Smooth muscle cell (in vitro differentiated cells): ENCODE measurements around the gene NR1D2. TPM values are rescaled to one million over a fixed set of nuclear protein-coding genes. Genes with fewer than 3 reads are reported as not detected.

Experiments used
- DNase-seq: peaks from one replicate; lab custom pipeline; 2025; ENCODE audit not compliant: unreplicated experiment; lab: John Stamatoyannopoulos, UW
- H2AFZ ChIP-seq: fragments of 200-600 bp; sonication (generic); 2 replicates; pipeline ENCODE4 v1.6.0; 2016; ENCODE audit warnings: antibody characterized with exemption, low read depth, mild to moderate bottlenecking
- H3F3A ChIP-seq: fragments of 200-600 bp; sonication (generic); 2 replicates; pipeline ENCODE4 v1.6.0; 2017; ENCODE audit warnings: antibody characterized with exemption, low read depth
- H3K27ac ChIP-seq: fragments of 200-600 bp; sonication (generic); 2 replicates; pipeline ENCODE4 v1.5.1; 2016; ENCODE audit warnings: low read depth, mild to moderate bottlenecking
- H3K27me3 ChIP-seq: fragments of 200-600 bp; sonication (generic); 2 replicates; pipeline ENCODE4 v1.6.1; 2016; ENCODE audit warnings: low read depth, mild to moderate bottlenecking
- H3K36me3 ChIP-seq: fragments of 200-600 bp; sonication (generic); 2 replicates; pipeline ENCODE4 v1.5.1; 2016; ENCODE audit warnings: low read depth
- H3K4me1 ChIP-seq: fragments of 200-600 bp; sonication (generic); 2 replicates; pipeline ENCODE4 v1.5.1; 2016; ENCODE audit warnings: low read depth
- H3K4me2 ChIP-seq: fragments of 200-600 bp; sonication (generic); 2 replicates; pipeline ENCODE4 v1.6.0; 2016; ENCODE audit warnings: mild to moderate bottlenecking
- H3K4me3 ChIP-seq: fragments of 200-600 bp; sonication (generic); 2 replicates; pipeline ENCODE4 v1.5.1; 2016; ENCODE audit warnings: mild to moderate bottlenecking
- H3K79me2 ChIP-seq: fragments of 200-600 bp; sonication (generic); 2 replicates; pipeline ENCODE4 v1.6.0; 2016; ENCODE audit warnings: low read depth, mild to moderate bottlenecking
- H3K9ac ChIP-seq: fragments of 200-600 bp; sonication (generic); 2 replicates; pipeline ENCODE4 v1.6.0; 2016; ENCODE audit warnings: low read depth
- H3K9me3 ChIP-seq: fragments of 200-600 bp; sonication (generic); replicated peaks from 2 replicates; pipeline ENCODE4 v1.5.1; 2016; ENCODE audit warnings: low read depth
- H4K20me1 ChIP-seq: fragments of 200-600 bp; sonication (generic); 2 replicates; pipeline ENCODE4 v1.6.0; 2016; ENCODE audit warnings: low read depth
- CTCF ChIP-seq: fragments of 200-600 bp; sonication (generic); IDR thresholded peaks from 2 replicates; pipeline ENCODE4 v1.5.1; 2017; ENCODE audit warnings: borderline replicate concordance, mild to moderate bottlenecking, antibody characterized with exemption; ENCODE audit not compliant: insufficient read depth, poor library complexity, severe bottlenecking
- WGBS: methylation state at CpG from one replicate; pipeline ENCODE4 v1.1.7; 2016; ENCODE audit warnings: low lambda C conversion rate; 5-methylcytosine and 5-hydroxymethylcytosine counted together
- polyA plus RNA-seq: library from polyadenylated mRNA; unstranded; fragments of >200 nt; fragmentation: Nextera tagmentation; extraction: Ambion mirVana; gene quantifications from 2 replicates; pipeline ENCODE4 v1.2.1, GENCODE V29; 2016
- total RNA-seq: library from RNA; depleted of rRNA; stranded (reverse); fragments of >200 nt; gene quantifications from 2 replicates; pipeline ENCODE4 v1.2.3, GENCODE V29; 2014

NR1D2 gene
- total and polyA plus RNA-seq, 2 experiments from 2014 or later = 11.7 to 37.8 TPM

- H3K27ac ChIP-seq = no peak overlapping the region
- no peak overlapping the region for H2AFZ ChIP-seq
- H3K36me3 ChIP-seq = no peaks in the 10 kb centered on the region
- H3K79me2 ChIP-seq = no peaks in the 10 kb centered on the region
- no peak for DNase-seq
- 87% methylated on average over 7 of the region's 7 CpGs for WGBS
- no peaks in the 10 kb centered on the region for H3F3A ChIP-seq
- peaks cover 1% of the 10 kb centered on the region for H4K20me1 ChIP-seq
- H3K4me2 ChIP-seq = no peak overlapping the region
- no peak for TF ChIP-seq CTCF
- H3K9me3 ChIP-seq = no peaks in the 10 kb centered on the region
- H3K27me3 ChIP-seq = no peaks in the 10 kb centered on the region
- H3K4me3 ChIP-seq = no peak overlapping the region
- no peak overlapping the region for H3K9ac ChIP-seq
- no peaks in the 10 kb centered on the region for H3K4me1 ChIP-seq
Observed at GRCh38 chr3:23926246-23926645, 18.8 kb upstream of the NR1D2 start.

GRCh38 chr3:23926736-23927135 lies 18.4 kb upstream of the NR1D2 start:
- Histone ChIP-seq H3K4me3 (no peak overlapping the region), H3K36me3 (no peaks in the 10 kb centered on the region), H2AFZ (no peak overlapping the region), H3K4me2 (no peak overlapping the region), H3K4me1 (no peaks in the 10 kb centered on the region), H3K9ac (no peak overlapping the region), H4K20me1 (no peaks in the 10 kb centered on the region), H3K79me2 (no peaks in the 10 kb centered on the region), H3K9me3 (no peaks in the 10 kb centered on the region), H3K27me3 (no peaks in the 10 kb centered on the region), H3F3A (no peaks in the 10 kb centered on the region), H3K27ac (no peak overlapping the region)
- 87% methylated on average over 3 of the region's 3 CpGs for WGBS
- DNase-seq = no peak
- no peak for TF ChIP-seq CTCF

GRCh38 chr3:23928524-23928923 lies 16.6 kb upstream of the NR1D2 start:
- H3K27me3 ChIP-seq = no peaks in the 10 kb centered on the region
- no peak overlapping the region for H3K4me3 ChIP-seq
- TF ChIP-seq CTCF = no peak
- H3K79me2 ChIP-seq = no peaks in the 10 kb centered on the region
- H3K4me1 ChIP-seq = no peaks in the 10 kb centered on the region
- H3F3A ChIP-seq = no peaks in the 10 kb centered on the region
- 66% methylated on average over 8 of the region's 8 CpGs for WGBS
- H2AFZ ChIP-seq = no peak overlapping the region
- no peak overlapping the region for H3K27ac ChIP-seq
- H3K36me3 ChIP-seq = no peaks in the 10 kb centered on the region
- no peak for DNase-seq
- no peaks in the 10 kb centered on the region for H3K9me3 ChIP-seq
- no peaks in the 10 kb centered on the region for H4K20me1 ChIP-seq
- no peak overlapping the region for H3K4me2 ChIP-seq
- no peak overlapping the region for H3K9ac ChIP-seq

GRCh38 chr3:23931597-23931996 lies 13.5 kb upstream of the NR1D2 start:
- no peak overlapping the region for H3K4me2 ChIP-seq

More at GRCh38 chr3:23931597-23931996, 13.5 kb upstream of the NR1D2 start:
- no peak overlapping the region for H3K9ac ChIP-seq
- H3K36me3 ChIP-seq = no peaks in the 10 kb centered on the region
- no peaks in the 10 kb centered on the region for H3K79me2 ChIP-seq
- H3K4me3 ChIP-seq = no peak overlapping the region
- no peaks in the 10 kb centered on the region for H3K27me3 ChIP-seq
- DNase-seq = no peak
- WGBS = 90% methylated on average over 3 of the region's 3 CpGs
- H3K4me1 ChIP-seq = no peaks in the 10 kb centered on the region
- no peak overlapping the region for H3K27ac ChIP-seq
- no peaks in the 10 kb centered on the region for H4K20me1 ChIP-seq
- H3K9me3 ChIP-seq = no peaks in the 10 kb centered on the region
- H2AFZ ChIP-seq = no peak overlapping the region
- no peak for TF ChIP-seq CTCF
- H3F3A ChIP-seq = no peaks in the 10 kb centered on the region
